Measurements from ENCODE around the gene ZNF467.

The ZNF467 gene

GRCh38 chr7:149753375-149754233 is 19.8 kb downstream of the ZNF467 start:
- H3K4me1 ChIP-seq (ENCODE audit: control insufficient read depth, insufficient read depth, low read length), result no peaks in the 10 kb centered on the region
- H3K9me3 ChIP-seq (ENCODE audit: control insufficient read depth, insufficient read depth, low read length), result no peaks in the 10 kb centered on the region
- no peak overlapping the region for H3K9ac ChIP-seq (ENCODE audit: low read depth, low read length)
- peaks cover 9% of the 10 kb centered on the region for H3K27me3 ChIP-seq (ENCODE audit: control insufficient read depth, insufficient read depth, low read length)
- H3K27ac ChIP-seq (ENCODE audit: low read depth, low read length), result no peak overlapping the region
- H3K4me3 ChIP-seq (ENCODE audit: low read depth, low read length), result no peak overlapping the region
- H3K36me3 ChIP-seq (ENCODE audit: control insufficient read depth, insufficient read depth, low read length), result no peaks in the 10 kb centered on the region

- Histone ChIP-seq H3K27me3 (ENCODE audit: control insufficient read depth, insufficient read depth, low read length) (peaks cover 9% of the 10 kb centered on the region), H3K9ac (ENCODE audit: low read depth, low read length) (no peak overlapping the region), H3K4me3 (ENCODE audit: low read depth, low read length) (no peak overlapping the region), H3K9me3 (ENCODE audit: control insufficient read depth, insufficient read depth, low read length) (no peaks in the 10 kb centered on the region), H3K27ac (ENCODE audit: low read depth, low read length) (no peak overlapping the region), H3K36me3 (ENCODE audit: control insufficient read depth, insufficient read depth, low read length) (no peaks in the 10 kb centered on the region), H3K4me1 (ENCODE audit: control insufficient read depth, insufficient read depth, low read length) (no peaks in the 10 kb centered on the region)
Observed at GRCh38 chr7:149752646-149753045, 20.7 kb downstream of the ZNF467 start.

GRCh38 chr7:149751043-149751775 is 22.2 kb downstream of the ZNF467 start:
- peaks cover 9% of the 10 kb centered on the region for H3K27me3 ChIP-seq (ENCODE audit: control insufficient read depth, insufficient read depth, low read length)
- no peak overlapping the region for H3K9ac ChIP-seq (ENCODE audit: low read depth, low read length)
- no peak overlapping the region for H3K4me3 ChIP-seq (ENCODE audit: low read depth, low read length)
- no peak overlapping the region for H3K27ac ChIP-seq (ENCODE audit: low read depth, low read length)
- H3K36me3 ChIP-seq (ENCODE audit: control insufficient read depth, insufficient read depth, low read length), result no peaks in the 10 kb centered on the region
- no peaks in the 10 kb centered on the region for H3K4me1 ChIP-seq (ENCODE audit: control insufficient read depth, insufficient read depth, low read length)
- no peaks in the 10 kb centered on the region for H3K9me3 ChIP-seq (ENCODE audit: control insufficient read depth, insufficient read depth, low read length)

- peaks cover 1% of the 10 kb centered on the region; the same call in 1 of the 2 replicates for H3K27me3 ChIP-seq (ENCODE audit: control insufficient read depth, insufficient read depth, low read length)
- H3K9me3 ChIP-seq (ENCODE audit: control insufficient read depth, insufficient read depth, low read length), result no peaks in the 10 kb centered on the region
- no peaks in the 10 kb centered on the region for H3K36me3 ChIP-seq (ENCODE audit: control insufficient read depth, insufficient read depth, low read length)
- no peak overlapping the region for H3K27ac ChIP-seq (ENCODE audit: low read depth, low read length)
- H3K4me3 ChIP-seq (ENCODE audit: low read depth, low read length), result no peak overlapping the region
- H3K4me1 ChIP-seq (ENCODE audit: control insufficient read depth, insufficient read depth, low read length), result no peaks in the 10 kb centered on the region
- H3K9ac ChIP-seq (ENCODE audit: low read depth, low read length), result no peak overlapping the region
Observed at GRCh38 chr7:149750122-149750845, 23.1 kb downstream of the ZNF467 start.

- no peak overlapping the region for H3K4me3 ChIP-seq (ENCODE audit: low read depth, low read length)
- H3K27ac ChIP-seq (ENCODE audit: low read depth, low read length), result no peak overlapping the region
- H3K27me3 ChIP-seq (ENCODE audit: control insufficient read depth, insufficient read depth, low read length), result no peaks in the 10 kb centered on the region
- no peaks in the 10 kb centered on the region for H3K36me3 ChIP-seq (ENCODE audit: control insufficient read depth, insufficient read depth, low read length)
- no peaks in the 10 kb centered on the region for H3K4me1 ChIP-seq (ENCODE audit: control insufficient read depth, insufficient read depth, low read length)
- H3K9ac ChIP-seq (ENCODE audit: low read depth, low read length), result no peak overlapping the region
- H3K9me3 ChIP-seq (ENCODE audit: control insufficient read depth, insufficient read depth, low read length), result no peaks in the 10 kb centered on the region
Observed at GRCh38 chr7:149748076-149748874, 25.1 kb downstream of the ZNF467 start.

- H3K4me1 ChIP-seq (ENCODE audit: control insufficient read depth, insufficient read depth, low read length), result no peaks in the 10 kb centered on the region
- no peak overlapping the region for H3K9ac ChIP-seq (ENCODE audit: low read depth, low read length)
- H3K27ac ChIP-seq (ENCODE audit: low read depth, low read length), result no peak overlapping the region
- H3K9me3 ChIP-seq (ENCODE audit: control insufficient read depth, insufficient read depth, low read length), result no peaks in the 10 kb centered on the region
- no peaks in the 10 kb centered on the region for H3K36me3 ChIP-seq (ENCODE audit: control insufficient read depth, insufficient read depth, low read length)
- H3K4me3 ChIP-seq (ENCODE audit: low read depth, low read length), result no peak overlapping the region
- no peaks in the 10 kb centered on the region for H3K27me3 ChIP-seq (ENCODE audit: control insufficient read depth, insufficient read depth, low read length)
Observed at GRCh38 chr7:149743476-149744255, 29.7 kb downstream of the ZNF467 start.

GRCh38 chr7:149742075-149742701 is 31.2 kb downstream of the ZNF467 start:
- Histone ChIP-seq H3K27me3 (ENCODE audit: control insufficient read depth, insufficient read depth, low read length) (no peaks in the 10 kb centered on the region), H3K4me1 (ENCODE audit: control insufficient read depth, insufficient read depth, low read length) (no peaks in the 10 kb centered on the region), H3K27ac (ENCODE audit: low read depth, low read length) (no peak overlapping the region), H3K36me3 (ENCODE audit: control insufficient read depth, insufficient read depth, low read length) (no peaks in the 10 kb centered on the region), H3K9me3 (ENCODE audit: control insufficient read depth, insufficient read depth, low read length) (no peaks in the 10 kb centered on the region), H3K9ac (ENCODE audit: low read depth, low read length) (no peak overlapping the region), H3K4me3 (ENCODE audit: low read depth, low read length) (peak overlapping the region; percentile 70)

- Histone ChIP-seq H3K27ac (ENCODE audit: low read depth, low read length) (no peak overlapping the region), H3K9me3 (ENCODE audit: control insufficient read depth, insufficient read depth, low read length) (no peaks in the 10 kb centered on the region), H3K4me1 (ENCODE audit: control insufficient read depth, insufficient read depth, low read length) (no peaks in the 10 kb centered on the region), H3K36me3 (ENCODE audit: control insufficient read depth, insufficient read depth, low read length) (no peaks in the 10 kb centered on the region), H3K9ac (ENCODE audit: low read depth, low read length) (no peak overlapping the region), H3K27me3 (ENCODE audit: control insufficient read depth, insufficient read depth, low read length) (no peaks in the 10 kb centered on the region), H3K4me3 (ENCODE audit: low read depth, low read length) (no peak overlapping the region)
Observed at GRCh38 chr7:149741629-149742028, 31.8 kb downstream of the ZNF467 start.

GRCh38 chr7:149736478-149737360 is 36.7 kb downstream of the ZNF467 start:
- Histone ChIP-seq H3K36me3 (ENCODE audit: control insufficient read depth, insufficient read depth, low read length) (peaks cover 13% of the 10 kb centered on the region; the same call in 1 of the 2 replicates), H3K9ac (ENCODE audit: low read depth, low read length) (no peak overlapping the region), H3K27me3 (ENCODE audit: control insufficient read depth, insufficient read depth, low read length) (peaks cover 3% of the 10 kb centered on the region; the same call in 1 of the 2 replicates), H3K9me3 (ENCODE audit: control insufficient read depth, insufficient read depth, low read length) (no peaks in the 10 kb centered on the region), H3K27ac (ENCODE audit: low read depth, low read length) (no peak overlapping the region), H3K4me3 (ENCODE audit: low read depth, low read length) (no peak overlapping the region), H3K4me1 (ENCODE audit: control insufficient read depth, insufficient read depth, low read length) (no peaks in the 10 kb centered on the region)

Data from HUES48 (cell line).